K562 (cell line): ENCODE results near the gene ZNF622. TPM values are rescaled to one million over a fixed set of nuclear protein-coding genes. Genes with fewer than 3 reads are reported as not detected.

Experiments
- ATAC-seq: fragments of 200-7000 bp; cut with Tn5 transposase; 3 replicates; pipeline ENCODE4 v1.9.1; 2020; ENCODE audit warnings: moderate library complexity
- BruUV-seq: library from RNA; stranded (reverse); fragments of 400-500 nt; replicated peaks from 2 replicates; lab custom pipeline; 2021; lab: Mats Ljungman, UMichigan
- CTCF ChIA-PET: fragments of 300-600 bp; formaldehyde crosslinking; extraction: SDS; loops from one replicate; lab custom pipeline; 2021; ENCODE audit warnings: low intra/inter-chr PET ratio; lab: Yijun Ruan, JAX
- POLR2A ChIA-PET: fragments of 300-600, 350-650 bp; sonication (Branson Sonifier 250); formaldehyde crosslinking; extraction: SDS; loops from one replicate; lab custom pipeline; 2021; ENCODE audit warnings: antibody characterized with exemption, inconsistent platforms; lab: Yijun Ruan, JAX
- DNase-seq, 4 experiments: peaks; one replicate each; pipeline versions ENCODE4 v3.0.0 to v3.0.0-alpha.2; 2011 to 2018; ENCODE audit warnings: low spot score in 3 of 4, mixed read lengths in 3 of 4; ENCODE audit errors: extremely low read depth in 1 of 4
- FAIRE-seq: peaks from 2 replicates; lab custom pipeline; 2011; peaks lifted over from hg19 to GRCh38; lab: Jason Lieb, UNC
- H2AFZ ChIP-seq: 2 replicates; pipeline ENCODE4 v1.6.0; 2011; ENCODE audit warnings: low read depth, low read length, control low read depth, inconsistent platforms
- H3K27ac ChIP-seq: fragments of 200-600 bp; 3 replicates; pipeline ENCODE4 v1.8.0; 2011; ENCODE audit warnings: low read depth, mild to moderate bottlenecking, control low read depth, inconsistent platforms, low read length, moderate library complexity, mixed read lengths; ENCODE audit errors: extremely low read depth
- H3K27me3 ChIP-seq, 2 experiments: fragments of 300-600 bp in 1 of 2; 2 replicates in 1 of 2; 3 replicates in 1 of 2; pipeline versions ENCODE4 v1.6.0 to v1.8.0; 2011; ENCODE audit warnings: inconsistent platforms in 2 of 2, low read length in 2 of 2, mild to moderate bottlenecking in 1 of 2, mixed read lengths in 1 of 2, moderate library complexity in 1 of 2; ENCODE audit not compliant: control insufficient read depth in 2 of 2, insufficient read depth in 2 of 2
- H3K36me3 ChIP-seq: fragments of 300-600 bp; 3 replicates; pipeline ENCODE4 v1.8.0; 2011; ENCODE audit warnings: mild to moderate bottlenecking, low read length, inconsistent platforms; ENCODE audit not compliant: control insufficient read depth, insufficient read depth
- H3K4me1 ChIP-seq, 2 experiments: fragments of 200-600 bp in 1 of 2; replicated peaks in 1 of 2; 2 replicates in 1 of 2; 3 replicates in 1 of 2; pipeline versions ENCODE4 v1.5.1 to v1.8.0; 2011; ENCODE audit warnings: inconsistent platforms in 2 of 2, low read length in 2 of 2, mild to moderate bottlenecking in 1 of 2, mixed read lengths in 1 of 2, moderate library complexity in 1 of 2; ENCODE audit not compliant: control insufficient read depth in 2 of 2, insufficient read depth in 2 of 2
- H3K4me2 ChIP-seq: 2 replicates; pipeline ENCODE4 v1.6.1; 2011; ENCODE audit warnings: low read length, control low read depth, inconsistent platforms, mixed read lengths; ENCODE audit not compliant: insufficient read depth
- H3K4me3 ChIP-seq: fragments of 200-600 bp; sonication (generic), shearing (Covaris generic); 2 replicates; pipeline ENCODE4 v1.5.1; 2016; ENCODE audit warnings: control low read depth, inconsistent platforms
- H3K79me2 ChIP-seq: fragments of 200-600 bp; 3 replicates; pipeline ENCODE4 v1.8.0; 2011; ENCODE audit warnings: low read length, inconsistent platforms; ENCODE audit not compliant: control insufficient read depth, insufficient read depth
- H3K9ac ChIP-seq, 2 experiments: 2 replicates each; pipeline versions ENCODE4 v1.6.0 to v1.6.1; 2011; ENCODE audit warnings: low read depth in 2 of 2, low read length in 2 of 2, control low read depth in 1 of 2, inconsistent platforms in 1 of 2, mild to moderate bottlenecking in 1 of 2, mixed read lengths in 1 of 2; ENCODE audit not compliant: insufficient read depth in 1 of 2
- H3K9me1 ChIP-seq: one replicate; pipeline ENCODE4 v1.6.0; 2011; ENCODE audit warnings: inconsistent platforms, mild to moderate bottlenecking, low read length, moderate library complexity; ENCODE audit not compliant: control insufficient read depth, insufficient read depth
- H3K9me3 ChIP-seq: replicated peaks from 2 replicates; pipeline ENCODE4 v1.5.1; 2011; ENCODE audit warnings: low read depth, low read length, inconsistent platforms; ENCODE audit not compliant: control insufficient read depth, insufficient read depth
- H4K20me1 ChIP-seq: replicated peaks from 2 replicates; pipeline ENCODE4 v1.6.1; 2011; ENCODE audit warnings: low read length, inconsistent platforms, mixed read lengths; ENCODE audit not compliant: control insufficient read depth, insufficient read depth
- BCOR ChIP-seq: fragments of 450-650 bp; IDR thresholded peaks from 2 replicates; pipeline ENCODE4 v1.6.1; 2016
- EGR1 ChIP-seq: fragments of 450-650 bp; conservative IDR thresholded peaks from 2 replicates; pipeline ENCODE4 v1.6.1; 2017; ENCODE audit warnings: mild to moderate bottlenecking
- HDAC8 ChIP-seq: fragments of 450-650 bp; IDR thresholded peaks from 2 replicates; pipeline ENCODE4 v1.6.1; 2016; ENCODE audit warnings: mild to moderate bottlenecking, missing genetic modification characterization, moderate library complexity, missing compliant biosample characterization
- HMBOX1 ChIP-seq: sonication (generic); IDR thresholded peaks from 2 replicates; pipeline ENCODE4 v1.6.1; 2016
- HOXB6 ChIP-seq: fragments of 250-450 bp; sonication (Bioruptor Pico); IDR thresholded peaks from 2 replicates; pipeline ENCODE4 v1.5.1; 2022; ENCODE audit warnings: mild to moderate bottlenecking, borderline replicate concordance
- KAT7 ChIP-seq: sonication (generic); formaldehyde crosslinking; IDR thresholded peaks from 2 replicates; pipeline ENCODE4 v1.8.0; 2022; ENCODE audit warnings: missing genetic modification reagents, mild to moderate bottlenecking, borderline replicate concordance
- RBM17 ChIP-seq: fragments of 200-400 bp; formaldehyde crosslinking; IDR thresholded peaks from 2 replicates; pipeline ENCODE4 v1.6.1; 2017; ENCODE audit warnings: low read depth, mild to moderate bottlenecking, low read length, borderline replicate concordance
- TCF7L2 ChIP-seq: fragments of 150-350 bp; IDR thresholded peaks from 2 replicates; pipeline ENCODE4 v1.6.1; 2016; ENCODE audit warnings: low read depth, mild to moderate bottlenecking, low read length, moderate library complexity
- ZBTB2 ChIP-seq: fragments of 450-650 bp; IDR thresholded peaks from 2 replicates; pipeline ENCODE4 v1.6.1; 2016; ENCODE audit warnings: antibody characterized with exemption
- ZFP1 ChIP-seq: fragments of 450-650 bp; formaldehyde crosslinking; IDR thresholded peaks from 2 replicates; pipeline ENCODE4 v1.4.0; 2020; ENCODE audit warnings: mild to moderate bottlenecking, mixed read lengths
- ZKSCAN8 ChIP-seq: fragments of 200-800 bp; sonication (Bioruptor generic); IDR thresholded peaks from 2 replicates; pipeline ENCODE4 v1.6.1; 2016; ENCODE audit warnings: missing genetic modification characterization, missing compliant biosample characterization
- ZNF224 ChIP-seq: sonication (generic); formaldehyde crosslinking; IDR thresholded peaks from 2 replicates; pipeline ENCODE4 v1.8.0; 2022; ENCODE audit warnings: mild to moderate bottlenecking, missing genetic modification reagents
- ZNF277 ChIP-seq: fragments of 250-450 bp; sonication (Bioruptor Pico); IDR thresholded peaks from 2 replicates; pipeline ENCODE4 v1.8.0; 2022; ENCODE audit warnings: inconsistent platforms, mild to moderate bottlenecking, moderate library complexity, borderline replicate concordance
- ZNF347 ChIP-seq: fragments of 450-650 bp; formaldehyde crosslinking; IDR thresholded peaks from 2 replicates; pipeline ENCODE4 v1.4.0; 2020; ENCODE audit warnings: low read depth, mild to moderate bottlenecking, moderate library complexity
- ZNF57 ChIP-seq: fragments of 450-650 bp; formaldehyde crosslinking; IDR thresholded peaks from 2 replicates; pipeline ENCODE4 v1.4.0; 2020; ENCODE audit warnings: mild to moderate bottlenecking, moderate library complexity
- ZNF77 ChIP-seq: fragments of 250-450 bp; sonication (Bioruptor Pico); IDR thresholded peaks from 2 replicates; pipeline ENCODE4 v1.5.0; 2020
- WGBS: fragments of 100-300 bp; shearing (Covaris generic); methylation state at CpG from one replicate; pipeline ENCODE4 v1.1.6; 2016; ENCODE audit warnings: low coverage, mixed read lengths; ENCODE audit not compliant: insufficient coverage; ENCODE audit errors: missing lambda C conversion rate; 5-methylcytosine and 5-hydroxymethylcytosine counted together
- in situ Hi-C: fragments of 300-500 bp; cut with MboI; formaldehyde crosslinking; loops from 4 replicates; pipeline ENCODE4 v1.15.0; 2018; ENCODE audit warnings: inconsistent platforms, mixed read lengths
- intact Hi-C: fragments of 100-400 bp; cut with micrococcal nuclease; formaldehyde crosslinking; loops from 2 replicates; pipeline ENCODE4 v1.14.2; 2022
- polyA plus RNA-seq, 8 experiments: library from polyadenylated mRNA; depleted of rRNA in 4 of 8; stranded (reverse) in 5 of 8; unstranded in 3 of 8; fragments of >200 nt; fragmentation: Nextera tagmentation in 2 of 8; fragmentation: Illumina TruSeq in 1 of 8; extraction: Ambion mirVana in 2 of 8; extraction: Trizol in 1 of 8; gene quantifications; 2 replicates each; pipeline versions ENCODE4 v1.2.1 to v1.2.3, GENCODE V29; 2011 to 2014; ENCODE audit warnings: inconsistent platforms in 1 of 8, missing spikeins in 1 of 8
- total RNA-seq, 7 experiments: library from RNA; depleted of rRNA in 6 of 7; stranded (reverse); fragments of >200 nt in 6 of 7; fragmentation: Illumina TruSeq in 2 of 7; extraction: Trizol in 2 of 7; gene quantifications; 2 replicates each; pipeline versions ENCODE4 v1.2.1 to v1.2.3, GENCODE V29; 2011 to 2021; ENCODE audit warnings: low replicate concordance in 1 of 7

ZNF622 gene
- total and polyA plus RNA-seq, 9 of the 15 experiments (the other 6 are each of a cell fraction or from before 2014, with no cell fraction given), result 9.6 to 51.5 (median 32.3) TPM

- POLR2A ChIA-PET, result interaction anchor here (0.9 kb wide), 1 partner anchor 16 kb away, joined by 3 read pairs; no protein-coding TSS in a partner anchor
- Histone ChIP-seq H3K9me1 (no peaks in the 10 kb centered on the region), H3K27me3 (peaks cover 10 to 18% of the 10 kb centered on the region in 2 experiments; a peak in 4 of 5 replicates), H3K36me3 (no peaks in the 10 kb centered on the region), H2AFZ (no peak overlapping the region), H3K79me2 (no peaks in the 10 kb centered on the region), H4K20me1 (no peaks in the 10 kb centered on the region), H3K27ac (no peak overlapping the region), H3K4me3 (no peak overlapping the region), H3K4me2 (no peak overlapping the region), H3K4me1 (no peaks in the 10 kb centered on the region), H3K9ac (no peak overlapping the region), H3K9me3 (no peaks in the 10 kb centered on the region)
- CTCF ChIA-PET, result no interaction called here
- DNase-seq, result no peak
- no peak for FAIRE-seq
- ATAC-seq, result no peak
- in situ Hi-C loops, result no loop called here
- TF ChIP-seq ZFP1 (no peak), KAT7 (CRISPR knock-in tag) (no peak), EGR1 (no peak), ZNF57 (no peak), HMBOX1 (no peak), HOXB6 (no peak), TCF7L2 (no peak), ZBTB2 (no peak), BCOR (no peak), ZNF277 (CRISPR knock-in tag) (no peak), HDAC8 (no peak), ZNF224 (CRISPR knock-in tag) (no peak), ZNF77 (CRISPR knock-in tag) (no peak), RBM17 (no peak), ZNF347 (no peak), ZKSCAN8 (no peak)
- intact Hi-C loops, result loop anchor here (5.0 to 10.0 kb wide), 2 partner anchors 177 to 705 kb away; no protein-coding TSS in a partner anchor
- 4% methylated on average over 2 of the region's 2 CpGs for WGBS
- no TSS peak for BruUV-seq
These were observed 21.9 kb upstream of the ZNF622 start for GRCh38 chr5:16487456-16487855.
